ENCODE data around the gene CDC42BPB.

The CDC42BPB gene

DNA sequence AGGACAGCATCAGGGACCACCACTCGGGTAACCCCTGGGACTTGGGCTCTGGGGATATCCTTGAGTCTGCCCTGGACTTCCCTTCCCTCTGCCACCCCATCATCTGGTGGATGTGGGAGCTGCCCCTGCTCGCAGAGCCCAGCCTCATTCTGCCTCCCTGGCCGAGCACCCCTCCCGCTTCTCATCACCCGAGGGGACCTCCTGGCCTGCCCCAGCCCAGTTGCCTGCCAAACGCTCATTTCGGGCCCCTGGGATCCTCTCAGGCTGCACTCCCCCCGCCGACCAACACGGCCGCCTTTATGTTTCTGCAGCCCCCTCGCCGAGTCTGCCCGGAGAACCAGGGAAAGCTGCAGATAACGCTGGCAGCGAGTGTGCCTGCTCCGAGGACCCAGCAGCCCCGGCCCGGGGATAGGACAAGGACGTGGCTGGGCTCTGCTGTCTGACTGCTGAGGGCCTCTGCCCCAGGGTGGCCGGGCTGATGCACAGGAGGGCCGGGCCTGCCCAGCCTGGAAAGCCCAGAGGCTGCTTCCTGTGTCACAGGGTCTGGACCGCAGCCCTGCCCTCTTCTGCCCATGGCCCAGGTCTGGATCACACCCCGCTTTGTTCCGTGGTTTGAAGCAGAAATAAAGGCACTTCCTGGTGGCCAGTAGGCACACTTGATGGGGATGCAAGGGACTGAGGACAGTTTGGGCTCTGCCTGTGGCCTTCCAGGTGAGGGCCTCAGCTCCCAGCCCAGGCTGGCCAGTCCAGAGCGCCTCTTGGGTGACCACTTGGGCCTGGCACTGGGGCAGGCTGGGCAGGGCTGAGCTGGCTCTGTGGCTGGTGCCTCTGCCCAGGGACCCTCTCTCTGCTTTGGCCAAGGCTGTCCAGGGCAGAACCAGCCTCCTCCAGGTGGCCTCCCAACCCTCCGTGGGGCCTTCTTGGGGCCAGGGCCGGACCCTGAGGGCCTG, 32.3 kb upstream of the CDC42BPB start:
- no peaks in the 10 kb centered on the region for H3K36me3 ChIP-seq (ENCODE audit: control insufficient read depth, insufficient read depth, low read length)
- peaks cover 10% of the 10 kb centered on the region for H3K27me3 ChIP-seq (ENCODE audit: control insufficient read depth, insufficient read depth, low read length)
- no peak overlapping the region for H3K27ac ChIP-seq (ENCODE audit: low read depth, low read length)
- no peaks in the 10 kb centered on the region for H3K4me1 ChIP-seq (ENCODE audit: control insufficient read depth, insufficient read depth, low read length)
- H3K4me3 ChIP-seq (ENCODE audit: low read length): no peak overlapping the region
- no peak overlapping the region for H3K9ac ChIP-seq (ENCODE audit: low read length)

DNA sequence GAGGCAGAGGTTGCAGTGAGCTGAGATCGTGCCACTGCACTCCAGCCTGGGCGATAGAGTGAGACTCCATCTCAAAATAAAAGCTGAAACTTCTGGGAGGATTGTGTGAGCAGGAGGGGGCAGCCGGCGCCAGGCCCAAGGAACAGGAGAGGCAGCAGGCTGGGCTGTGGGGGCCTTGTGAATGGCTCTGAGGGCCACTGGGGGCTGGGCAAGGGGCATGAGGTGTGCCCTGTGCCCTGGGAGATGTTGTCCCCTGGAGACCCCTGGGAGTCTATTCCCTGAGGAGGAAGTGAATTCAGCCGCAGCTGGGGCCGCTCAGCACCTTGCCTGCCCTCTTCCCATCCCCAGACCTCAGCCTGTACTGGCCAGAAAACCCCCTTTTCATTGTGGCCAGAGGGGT, 31.6 kb upstream of the CDC42BPB start:
- no peak overlapping the region for H3K9ac ChIP-seq (ENCODE audit: low read length)
- H3K36me3 ChIP-seq (ENCODE audit: control insufficient read depth, insufficient read depth, low read length): no peaks in the 10 kb centered on the region
- H3K27ac ChIP-seq (ENCODE audit: low read depth, low read length): no peak overlapping the region
- no peak overlapping the region for H3K4me3 ChIP-seq (ENCODE audit: low read length)
- no peaks in the 10 kb centered on the region for H3K4me1 ChIP-seq (ENCODE audit: control insufficient read depth, insufficient read depth, low read length)
- peaks cover 13% of the 10 kb centered on the region for H3K27me3 ChIP-seq (ENCODE audit: control insufficient read depth, insufficient read depth, low read length)

DNA sequence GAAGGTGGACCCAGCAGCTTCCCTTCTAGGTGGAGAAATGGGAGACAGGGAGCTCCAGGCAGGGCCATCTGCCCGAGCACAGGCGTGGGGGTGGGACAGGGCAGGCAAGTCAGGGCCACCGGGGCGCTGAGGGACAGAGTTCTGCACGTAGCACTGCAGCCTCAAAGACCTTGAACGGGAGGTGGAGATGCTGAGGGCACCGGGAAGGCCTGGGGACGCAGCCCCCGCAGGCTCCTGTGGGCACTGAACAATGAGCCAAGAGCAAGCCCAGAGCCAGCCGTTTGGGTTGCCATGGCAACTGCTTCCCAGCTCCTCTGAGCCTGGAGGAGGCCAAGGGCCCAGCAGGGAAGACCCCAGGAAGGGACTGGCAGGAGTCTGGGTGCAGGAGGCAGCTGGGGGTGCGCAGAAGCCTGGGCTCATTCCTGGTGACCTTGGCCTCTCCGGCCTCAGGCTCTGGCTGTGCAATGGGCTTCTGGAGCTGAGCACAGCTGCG, 30.0 kb upstream of the CDC42BPB start:
- Histone ChIP-seq H3K36me3 (ENCODE audit: control insufficient read depth, insufficient read depth, low read length) (no peaks in the 10 kb centered on the region), H3K4me3 (ENCODE audit: low read length) (no peak overlapping the region), H3K4me1 (ENCODE audit: control insufficient read depth, insufficient read depth, low read length) (no peaks in the 10 kb centered on the region), H3K27me3 (ENCODE audit: control insufficient read depth, insufficient read depth, low read length) (peaks cover 13% of the 10 kb centered on the region), H3K9ac (ENCODE audit: low read length) (no peak overlapping the region), H3K27ac (ENCODE audit: low read depth, low read length) (no peak overlapping the region)

- Histone ChIP-seq H3K27me3 (ENCODE audit: control insufficient read depth, insufficient read depth, low read length) (peaks cover 14% of the 10 kb centered on the region), H3K27ac (ENCODE audit: low read depth, low read length) (no peak overlapping the region), H3K36me3 (ENCODE audit: control insufficient read depth, insufficient read depth, low read length) (no peaks in the 10 kb centered on the region)
Measured at GRCh38 chr14:103086771-103087342, 29.5 kb upstream of the CDC42BPB start.

DNA sequence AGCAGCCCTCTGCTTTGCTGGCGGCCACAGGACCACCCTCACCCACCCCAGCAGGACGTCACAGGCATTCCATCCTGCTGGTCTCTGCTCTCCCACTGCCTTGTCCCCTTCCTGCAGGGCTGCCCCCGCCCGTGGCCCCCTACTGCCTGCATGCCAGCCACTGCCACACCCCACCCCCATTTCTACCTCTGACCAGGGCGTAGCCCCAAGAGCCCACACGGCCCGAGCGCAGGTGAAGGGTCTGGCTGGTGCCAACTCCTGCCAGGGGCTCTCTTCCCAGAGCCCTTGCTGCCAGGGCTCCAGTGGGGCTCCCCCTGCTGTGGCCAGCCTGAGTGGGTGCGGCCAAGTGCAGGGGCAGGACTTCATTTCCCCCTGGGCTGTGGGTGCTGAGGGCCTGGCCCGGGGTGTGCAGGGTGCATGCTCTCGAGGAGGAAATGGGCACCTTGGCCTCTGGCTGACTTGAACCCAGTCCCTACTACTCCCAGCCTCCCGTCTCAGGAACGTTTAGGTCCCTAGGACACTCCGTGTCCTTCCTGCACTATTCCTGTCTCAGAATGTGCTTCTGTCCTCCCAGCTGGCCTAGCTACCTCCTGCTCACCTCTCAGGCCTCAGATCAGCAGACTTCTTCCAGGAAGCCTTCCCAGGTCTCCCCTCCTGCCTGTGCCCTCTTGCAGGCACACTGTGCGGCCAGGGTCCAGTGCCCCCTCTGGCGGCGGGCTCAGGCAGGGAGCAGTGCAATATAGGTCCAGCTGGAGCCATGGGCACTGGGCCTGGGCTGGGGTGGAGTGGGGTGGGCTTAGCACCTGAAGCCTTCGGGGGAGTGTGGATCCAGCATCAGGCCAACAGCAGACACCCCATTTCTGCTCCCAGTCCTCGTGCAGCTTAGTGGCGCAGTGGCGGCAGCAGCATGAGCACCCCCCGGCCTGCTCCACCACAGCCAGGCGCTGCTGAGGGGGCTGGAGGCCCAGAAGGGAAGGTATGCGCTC, 28.1 kb upstream of the CDC42BPB start:
- Histone ChIP-seq H3K27me3 (ENCODE audit: control insufficient read depth, insufficient read depth, low read length) (peaks cover 15% of the 10 kb centered on the region), H3K36me3 (ENCODE audit: control insufficient read depth, insufficient read depth, low read length) (no peaks in the 10 kb centered on the region), H3K9ac (ENCODE audit: low read length) (no peak overlapping the region), H3K4me1 (ENCODE audit: control insufficient read depth, insufficient read depth, low read length) (no peaks in the 10 kb centered on the region), H3K4me3 (ENCODE audit: low read length) (no peak overlapping the region), H3K27ac (ENCODE audit: low read depth, low read length) (no peak overlapping the region)

More at GRCh38 chr14:103086771-103087342, 29.5 kb upstream of the CDC42BPB start:
- Histone ChIP-seq H3K4me1 (ENCODE audit: control insufficient read depth, insufficient read depth, low read length) (no peaks in the 10 kb centered on the region), H3K4me3 (ENCODE audit: low read length) (no peak overlapping the region), H3K9ac (ENCODE audit: low read length) (no peak overlapping the region)

DNA sequence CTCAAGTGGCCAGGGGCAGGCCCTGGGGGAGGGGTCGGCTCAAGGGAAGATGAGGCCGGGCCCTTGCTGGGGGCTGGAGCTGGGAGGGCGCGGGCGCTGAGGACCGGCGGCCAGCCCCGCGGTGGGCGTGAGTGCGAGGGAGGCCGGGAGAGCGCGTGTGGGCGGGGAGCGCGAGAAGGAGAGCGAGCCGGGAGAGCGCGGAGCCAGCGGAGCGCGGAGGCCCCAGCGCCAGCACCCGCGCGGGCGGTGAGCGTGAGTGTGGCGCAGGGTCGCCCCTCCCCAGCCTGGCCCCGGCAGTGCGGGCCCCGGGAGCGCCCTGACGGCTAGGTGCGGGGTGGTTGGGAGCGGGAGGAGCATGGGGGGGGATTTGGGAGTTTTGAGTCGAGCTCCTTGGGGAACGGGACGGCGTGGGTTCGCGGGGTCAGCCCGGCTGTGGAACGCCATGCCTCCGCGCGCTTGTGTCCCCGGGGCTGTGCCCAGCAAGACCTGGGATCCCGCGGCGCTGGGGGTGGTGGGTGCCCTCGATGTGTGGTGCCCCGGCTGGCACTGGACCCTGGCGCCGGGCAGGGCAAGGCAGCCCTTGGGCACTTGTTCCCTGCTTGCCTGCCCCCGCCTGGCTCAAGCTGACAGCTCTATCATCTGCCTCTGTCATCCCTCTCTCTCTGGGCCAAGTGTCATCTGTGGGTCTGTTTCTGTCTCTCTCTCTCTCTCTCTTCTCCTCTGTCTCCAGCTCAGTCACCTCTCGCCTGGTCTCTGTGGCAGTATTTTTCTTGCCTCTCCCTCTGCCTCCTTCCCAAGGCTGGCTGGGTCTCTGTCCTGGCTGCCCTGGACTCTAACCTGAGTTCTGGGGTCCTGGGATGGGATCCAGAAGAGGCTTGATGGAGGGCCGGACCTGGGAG, 26.9 kb upstream of the CDC42BPB start, which contains the start of gene LBHD2:
LBHD2 (plus strand) TSS at position 190 of the 899 bp plus-strand sequence. CDS start 1,803 bp downstream, outside the sequence.
- H3K4me1 ChIP-seq (ENCODE audit: control insufficient read depth, insufficient read depth, low read length): no peaks in the 10 kb centered on the region
- no peak within 1 kb of the TSS for H3K4me3 ChIP-seq (ENCODE audit: low read length)
- H3K27me3 ChIP-seq (ENCODE audit: control insufficient read depth, insufficient read depth, low read length): peaks cover 18% of the 10 kb centered on the region
- H3K9ac ChIP-seq (ENCODE audit: low read length): no peak within 1 kb of the TSS
- H3K36me3 ChIP-seq (ENCODE audit: control insufficient read depth, insufficient read depth, low read length): no peaks in the 10 kb centered on the region
- no peak within 1 kb of the TSS for H3K27ac ChIP-seq (ENCODE audit: low read depth, low read length)

- no peaks in the 10 kb centered on the region for H3K36me3 ChIP-seq (ENCODE audit: control insufficient read depth, insufficient read depth, low read length)
- H3K27me3 ChIP-seq (ENCODE audit: control insufficient read depth, insufficient read depth, low read length): peaks cover 18% of the 10 kb centered on the region
- no peaks in the 10 kb centered on the region for H3K4me1 ChIP-seq (ENCODE audit: control insufficient read depth, insufficient read depth, low read length)
- no peak overlapping the region for H3K9ac ChIP-seq (ENCODE audit: low read length)
- H3K4me3 ChIP-seq (ENCODE audit: low read length): no peak overlapping the region
- no peak overlapping the region for H3K27ac ChIP-seq (ENCODE audit: low read depth, low read length)
Measured at GRCh38 chr14:103081951-103082350, 24.6 kb upstream of the CDC42BPB start.

DNA sequence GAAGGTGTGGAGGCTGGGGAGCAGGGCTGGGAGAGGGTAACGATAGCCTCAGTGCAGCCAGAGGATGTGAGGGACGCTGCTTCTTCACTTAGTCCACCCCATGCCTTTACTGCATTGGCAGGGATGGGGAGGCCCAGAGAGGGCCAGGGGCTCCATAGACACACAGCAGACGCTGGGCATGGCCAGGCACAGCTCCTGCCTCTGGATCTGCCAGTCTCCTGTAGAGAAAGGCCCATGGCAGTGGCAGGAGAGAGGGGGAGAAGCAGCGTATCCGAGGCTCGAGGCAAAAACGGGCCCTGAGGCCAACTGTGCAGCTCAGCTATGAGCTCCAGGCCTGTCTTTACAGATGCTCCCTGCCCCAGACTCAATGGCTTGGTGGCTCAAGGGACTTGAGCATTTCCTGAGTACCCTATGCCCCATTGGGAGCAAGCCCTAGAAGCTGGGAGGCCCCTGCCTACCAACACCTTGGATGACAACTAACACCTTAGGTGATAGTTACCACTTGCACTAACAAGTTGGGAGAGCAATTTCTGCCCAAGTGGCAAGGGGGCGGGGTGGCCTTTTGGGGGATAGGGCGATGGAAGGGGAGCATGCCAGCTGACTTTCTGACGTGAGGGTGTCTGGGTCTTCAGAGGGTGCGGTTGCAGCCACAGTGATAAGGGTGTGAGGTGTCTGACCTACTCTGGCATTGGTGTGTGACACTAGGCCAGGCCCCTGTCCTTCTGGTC, 21.7 kb upstream of the CDC42BPB start:
- Histone ChIP-seq H3K4me1 (ENCODE audit: control insufficient read depth, insufficient read depth, low read length) (no peaks in the 10 kb centered on the region), H3K27ac (ENCODE audit: low read depth, low read length) (no peak overlapping the region), H3K36me3 (ENCODE audit: control insufficient read depth, insufficient read depth, low read length) (no peaks in the 10 kb centered on the region), H3K4me3 (ENCODE audit: low read length) (no peak overlapping the region), H3K9ac (ENCODE audit: low read length) (no peak overlapping the region), H3K27me3 (ENCODE audit: control insufficient read depth, insufficient read depth, low read length) (peaks cover 6% of the 10 kb centered on the region)

DNA sequence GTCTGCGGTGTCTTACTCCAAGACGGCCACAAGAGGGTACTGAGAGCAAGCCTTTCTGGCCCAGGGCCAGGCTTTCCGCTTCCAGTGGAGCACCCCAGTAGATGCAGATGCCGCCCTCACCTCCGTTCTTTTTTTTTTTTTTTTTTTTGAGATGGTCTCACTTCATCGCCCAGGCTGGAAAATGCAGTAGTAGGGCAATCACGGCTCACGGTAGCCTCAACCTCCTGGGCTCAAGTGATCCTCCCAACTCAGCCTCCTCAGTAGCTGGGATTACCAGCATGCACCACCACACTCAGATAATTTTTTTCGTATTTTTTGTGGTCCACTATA, 21.0 kb upstream of the CDC42BPB start:
- Histone ChIP-seq H3K4me3 (ENCODE audit: low read length) (no peak overlapping the region), H3K9ac (ENCODE audit: low read length) (no peak overlapping the region), H3K36me3 (ENCODE audit: control insufficient read depth, insufficient read depth, low read length) (no peaks in the 10 kb centered on the region), H3K27me3 (ENCODE audit: control insufficient read depth, insufficient read depth, low read length) (peaks cover 6% of the 10 kb centered on the region), H3K27ac (ENCODE audit: low read depth, low read length) (no peak overlapping the region), H3K4me1 (ENCODE audit: control insufficient read depth, insufficient read depth, low read length) (no peaks in the 10 kb centered on the region)

- Histone ChIP-seq H3K9ac (ENCODE audit: low read length) (no peak overlapping the region), H3K27me3 (ENCODE audit: control insufficient read depth, insufficient read depth, low read length) (peaks cover 3% of the 10 kb centered on the region), H3K36me3 (ENCODE audit: control insufficient read depth, insufficient read depth, low read length) (no peaks in the 10 kb centered on the region), H3K27ac (ENCODE audit: low read depth, low read length) (no peak overlapping the region), H3K4me3 (ENCODE audit: low read length) (peak overlapping the region; percentile 55), H3K4me1 (ENCODE audit: control insufficient read depth, insufficient read depth, low read length) (no peaks in the 10 kb centered on the region)
Measured at GRCh38 chr14:103074729-103075367, 17.5 kb upstream of the CDC42BPB start.
